Urothelium cell line (cell line): Measurements from ENCODE around the gene CXCR3.
"Not testable (repeated sequence)": the region's sequence is repeated elsewhere in the genome, so short reads cannot be mapped to it uniquely, and the experiment has no call there.

Experiments
- DNase-seq: peaks from one replicate; pipeline ENCODE4 v3.0.0; 2011; ENCODE audit warnings: low spot score, mixed read lengths
- FAIRE-seq: peaks from 2 replicates; lab custom pipeline; 2011; peaks lifted over from hg19 to GRCh38; lab: Jason Lieb, UNC

CXCR3 gene

GRCh38 chrX:71612256-71612655 is 6.1 kb downstream of the CXCR3 start:
- no peak for FAIRE-seq

GRCh38 chrX:71611736-71612135 is 6.6 kb downstream of the CXCR3 start:
- DNase-seq, FAIRE-seq: not testable (repeated sequence)

More at GRCh38 chrX:71612256-71612655, 6.1 kb downstream of the CXCR3 start:
- no peak for DNase-seq

- DNase-seq (no peak), FAIRE-seq (no peak)
Observed at GRCh38 chrX:71609095-71609750, 9.1 kb downstream of the CXCR3 start.

GRCh38 chrX:71607488-71607887 is 10.8 kb downstream of the CXCR3 start:
- no peak for DNase-seq
- no peak for FAIRE-seq

- DNase-seq (no peak), FAIRE-seq (no peak)
Observed at GRCh38 chrX:71606536-71607216, 11.6 kb downstream of the CXCR3 start.

- DNase-seq (no peak), FAIRE-seq (no peak)
Observed at GRCh38 chrX:71604796-71605568, 13.3 kb downstream of the CXCR3 start.

- DNase-seq = no peak
- FAIRE-seq = no peak
Observed at GRCh38 chrX:71604141-71604540, 14.2 kb downstream of the CXCR3 start.

- DNase-seq = no peak
- FAIRE-seq = no peak
Observed at GRCh38 chrX:71603618-71604017, 14.7 kb downstream of the CXCR3 start.

GRCh38 chrX:71599965-71600364 is 18.3 kb downstream of the CXCR3 start:
- DNase-seq (no peak), FAIRE-seq (no peak)

GRCh38 chrX:71593210-71593609 is 25.1 kb downstream of the CXCR3 start:
- not testable (repeated sequence) for DNase-seq, FAIRE-seq

- no peak for FAIRE-seq
- no peak for DNase-seq
Observed at GRCh38 chrX:71586929-71587328, 31.4 kb downstream of the CXCR3 start.

- FAIRE-seq = no peak
- DNase-seq = no peak
Observed at GRCh38 chrX:71581210-71581609, 37.1 kb downstream of the CXCR3 start.

- FAIRE-seq (no peak), DNase-seq (no peak)
Observed at GRCh38 chrX:71579990-71580380, 38.3 kb downstream of the CXCR3 start.

- no peak for DNase-seq
Observed at GRCh38 chrX:71579136-71579989, 38.9 kb downstream of the CXCR3 start.

GRCh38 chrX:71578253-71579135 is 39.8 kb downstream of the CXCR3 start, which contains the start of gene GCNA:
Gene GCNA (plus strand): TSS chrX:71578437. CDS start chrX:71580822, 2,385 bp downstream.
- DNase-seq (no peak), FAIRE-seq (no peak)

More at GRCh38 chrX:71579136-71579989, 38.9 kb downstream of the CXCR3 start:
- no peak for FAIRE-seq

GRCh38 chrX:71577682-71578081 is 40.6 kb downstream of the CXCR3 start:
- no peak for FAIRE-seq

GRCh38 chrX:71573590-71573989 is 44.7 kb downstream of the CXCR3 start:
- DNase-seq (no peak), FAIRE-seq (no peak)

More at GRCh38 chrX:71577682-71578081, 40.6 kb downstream of the CXCR3 start:
- DNase-seq = no peak

GRCh38 chrX:71571390-71571789 is 46.9 kb downstream of the CXCR3 start:
- FAIRE-seq, DNase-seq: not testable (repeated sequence)
